ENCODE results near the gene SNRNP200. TPM values are rescaled to one million over a fixed set of nuclear protein-coding genes. Genes with fewer than 3 reads are reported as not detected.

Gene SNRNP200
- total RNA-seq, 1 donor from 2014 or later = 40.4 TPM

Other genes with a start within 250 kb of the SNRNP200 start
- gene ADRA2B, start 189.0 kb downstream of the SNRNP200 start, total RNA-seq = not detected
- gene ASTL, start 167.0 kb downstream of the SNRNP200 start, total RNA-seq = not detected
- gene DUSP2, start 160.1 kb downstream of the SNRNP200 start, total RNA-seq = 7.3 TPM
- gene STARD7, start 96.7 kb downstream of the SNRNP200 start, total RNA-seq = 165 TPM
- gene TMEM127, start 39.5 kb downstream of the SNRNP200 start, total RNA-seq = 19.7 TPM
- gene CIAO1, start 39.3 kb downstream of the SNRNP200 start, total RNA-seq = 80.3 TPM
- 7.5 TPM for gene ITPRIPL1, start 19.8 kb upstream of the SNRNP200 start, total RNA-seq
- 2.3 TPM for gene NCAPH, start 30.2 kb upstream of the SNRNP200 start, total RNA-seq
- 0.16 TPM for gene NEURL3, start 199.8 kb upstream of the SNRNP200 start, total RNA-seq
- gene ARID5A, start 231.2 kb upstream of the SNRNP200 start, total RNA-seq = 1.2 TPM

Data from occipital lobe (tissue), 1 donor.